NCI-H1930 (cell line): ENCODE data around the gene AHCYL1.
"Not testable (repeated sequence)": the region's sequence is repeated elsewhere in the genome, so short reads cannot be mapped to it uniquely, and the experiment has no call there.

ENCODE experiments used
- DNase-seq, 2 experiments: peaks; one replicate each; lab custom pipeline; 2025; lab: John Stamatoyannopoulos, UW

The AHCYL1 gene

GRCh38 chr1:109984456-109985246 is at the start of gene AHCYL1:
AHCYL1 (plus strand) TSS chr1:109984765; CDS start chr1:109985053, 288 bp downstream.
- peak; percentile 97 to 98 for DNase-seq

- DNase-seq: no peak
These were observed 49.1 kb upstream of the AHCYL1 start for GRCh38 chr1:109935451-109935900.

GRCh38 chr1:109937738-109938137 is 46.8 kb upstream of the AHCYL1 start:
- DNase-seq: no peak

- DNase-seq: no peak
These were observed 46.0 kb upstream of the AHCYL1 start for GRCh38 chr1:109938556-109938955.

- no peak for DNase-seq
These were observed 42.1 kb upstream of the AHCYL1 start for GRCh38 chr1:109942434-109942833.

- DNase-seq: no peak
These were observed 40.0 kb upstream of the AHCYL1 start for GRCh38 chr1:109944541-109944940.

- DNase-seq: no peak
These were observed 38.1 kb upstream of the AHCYL1 start for GRCh38 chr1:109946511-109946910.

- DNase-seq: no peak
These were observed 36.8 kb upstream of the AHCYL1 start for GRCh38 chr1:109947582-109948284.

- no peak for DNase-seq
These were observed 36.3 kb upstream of the AHCYL1 start for GRCh38 chr1:109948285-109948630.

- DNase-seq: no peak
These were observed 34.5 kb upstream of the AHCYL1 start for GRCh38 chr1:109950038-109950437.

- DNase-seq: no peak
These were observed 34.1 kb upstream of the AHCYL1 start for GRCh38 chr1:109950509-109950908.

GRCh38 chr1:109951501-109951900 is 33.1 kb upstream of the AHCYL1 start:
- not testable (repeated sequence) for DNase-seq

GRCh38 chr1:109954041-109954512 is 30.5 kb upstream of the AHCYL1 start:
- no peak for DNase-seq

- no peak for DNase-seq
These were observed 25.0 kb upstream of the AHCYL1 start for GRCh38 chr1:109959632-109959973.

GRCh38 chr1:109959974-109960744 is 24.4 kb upstream of the AHCYL1 start:
- peak; percentile 76 to 78 for DNase-seq

GRCh38 chr1:109960745-109961094 is 23.8 kb upstream of the AHCYL1 start:
- DNase-seq: no peak

GRCh38 chr1:109963864-109964263 is 20.7 kb upstream of the AHCYL1 start:
- DNase-seq: no peak

GRCh38 chr1:109969146-109969829 is 15.3 kb upstream of the AHCYL1 start:
- DNase-seq: no peak

- no peak for DNase-seq
These were observed 14.7 kb upstream of the AHCYL1 start for GRCh38 chr1:109969907-109970306.

GRCh38 chr1:109971559-109971958 is 13.0 kb upstream of the AHCYL1 start:
- DNase-seq: no peak

- no peak for DNase-seq
These were observed 10.4 kb upstream of the AHCYL1 start for GRCh38 chr1:109974191-109974590.

GRCh38 chr1:109975718-109976117 is 8.8 kb upstream of the AHCYL1 start:
- DNase-seq: no peak
